HFF-Myc (cell line): ENCODE results near the gene C1orf50.
A peak's percentile ranks its signal among the peaks of the same experiment; 100 is the strongest.
"Not testable (repeated sequence)": the region's sequence is repeated elsewhere in the genome, so short reads cannot be mapped to it uniquely, and the experiment has no call there.

ENCODE experiments used
- DNase-seq: peaks from one replicate; pipeline ENCODE4 v3.0.0-alpha.2; 2011; ENCODE audit warnings: low read depth; ENCODE audit errors: extremely low read depth
- H3K4me3 ChIP-seq: replicated peaks from 2 replicates; pipeline ENCODE4 v1.5.1; 2011; ENCODE audit warnings: low read depth, mild to moderate bottlenecking, control low read depth, low read length
- TF ChIP-seq, protein P1 (sequence below): IDR thresholded peaks from 2 replicates; pipeline ENCODE4 v1.5.1; 2012; ENCODE audit warnings: mild to moderate bottlenecking, low read depth, low read length, control low read depth; ENCODE audit errors: missing control alignments

C1orf50 gene

DNA sequence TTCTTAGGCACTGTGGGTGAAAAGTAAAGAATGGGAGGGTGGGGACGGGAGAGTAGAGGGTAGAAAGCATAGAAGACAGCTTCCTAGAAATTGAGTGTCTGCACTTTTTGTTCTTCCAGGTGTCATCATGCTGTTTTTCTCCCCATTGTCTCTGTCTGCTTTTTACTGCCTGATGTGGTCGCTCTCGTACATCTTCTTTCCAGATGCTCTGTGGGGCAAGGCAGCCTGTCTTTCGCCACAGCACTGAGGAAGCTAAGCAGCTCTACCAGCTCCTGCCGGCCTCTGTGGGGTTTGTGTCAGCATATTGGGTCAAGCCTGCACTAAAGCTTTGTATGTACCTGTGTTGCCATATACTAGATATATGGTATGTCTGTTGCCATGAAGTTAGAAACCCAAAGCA, 30.9 kb downstream of the C1orf50 start:
- TF ChIP-seq, protein P1, sequence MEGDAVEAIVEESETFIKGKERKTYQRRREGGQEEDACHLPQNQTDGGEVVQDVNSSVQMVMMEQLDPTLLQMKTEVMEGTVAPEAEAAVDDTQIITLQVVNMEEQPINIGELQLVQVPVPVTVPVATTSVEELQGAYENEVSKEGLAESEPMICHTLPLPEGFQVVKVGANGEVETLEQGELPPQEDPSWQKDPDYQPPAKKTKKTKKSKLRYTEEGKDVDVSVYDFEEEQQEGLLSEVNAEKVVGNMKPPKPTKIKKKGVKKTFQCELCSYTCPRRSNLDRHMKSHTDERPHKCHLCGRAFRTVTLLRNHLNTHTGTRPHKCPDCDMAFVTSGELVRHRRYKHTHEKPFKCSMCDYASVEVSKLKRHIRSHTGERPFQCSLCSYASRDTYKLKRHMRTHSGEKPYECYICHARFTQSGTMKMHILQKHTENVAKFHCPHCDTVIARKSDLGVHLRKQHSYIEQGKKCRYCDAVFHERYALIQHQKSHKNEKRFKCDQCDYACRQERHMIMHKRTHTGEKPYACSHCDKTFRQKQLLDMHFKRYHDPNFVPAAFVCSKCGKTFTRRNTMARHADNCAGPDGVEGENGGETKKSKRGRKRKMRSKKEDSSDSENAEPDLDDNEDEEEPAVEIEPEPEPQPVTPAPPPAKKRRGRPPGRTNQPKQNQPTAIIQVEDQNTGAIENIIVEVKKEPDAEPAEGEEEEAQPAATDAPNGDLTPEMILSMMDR, result no peak
- no peak for DNase-seq
- H3K4me3 ChIP-seq, result no peak overlapping the region

DNA sequence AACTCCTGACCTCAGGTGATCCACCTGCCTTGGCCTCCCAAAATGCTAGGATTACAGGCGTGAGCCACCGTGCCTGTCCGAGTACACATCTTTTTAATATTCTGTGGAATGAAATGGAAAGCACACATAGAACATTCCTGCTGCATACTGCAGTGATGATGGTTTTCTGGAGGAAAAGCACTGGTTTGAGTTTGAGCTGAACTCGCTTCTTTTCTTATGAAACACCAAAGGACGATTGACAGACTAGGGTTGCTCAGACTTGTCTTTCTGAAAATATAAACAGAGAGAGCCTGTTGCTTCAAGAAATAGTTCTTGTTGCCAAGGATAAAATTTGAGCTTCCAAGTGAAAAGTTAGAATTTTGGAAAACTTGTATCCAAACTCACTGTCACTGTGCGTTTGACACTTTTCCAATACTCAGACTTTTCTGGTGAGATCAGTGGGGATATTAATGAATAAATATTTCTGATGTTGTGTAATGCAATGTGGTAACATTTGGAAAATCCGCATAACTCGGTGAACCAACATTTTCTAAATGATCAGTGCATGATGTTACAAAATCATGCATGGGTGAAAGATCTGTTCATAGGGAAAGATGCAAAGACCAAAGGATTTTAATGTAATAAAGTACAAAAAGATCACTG, 34.9 kb downstream of the C1orf50 start:
- no peak overlapping the region for H3K4me3 ChIP-seq
- TF ChIP-seq, protein P1, result no peak
- DNase-seq, result no peak

DNA sequence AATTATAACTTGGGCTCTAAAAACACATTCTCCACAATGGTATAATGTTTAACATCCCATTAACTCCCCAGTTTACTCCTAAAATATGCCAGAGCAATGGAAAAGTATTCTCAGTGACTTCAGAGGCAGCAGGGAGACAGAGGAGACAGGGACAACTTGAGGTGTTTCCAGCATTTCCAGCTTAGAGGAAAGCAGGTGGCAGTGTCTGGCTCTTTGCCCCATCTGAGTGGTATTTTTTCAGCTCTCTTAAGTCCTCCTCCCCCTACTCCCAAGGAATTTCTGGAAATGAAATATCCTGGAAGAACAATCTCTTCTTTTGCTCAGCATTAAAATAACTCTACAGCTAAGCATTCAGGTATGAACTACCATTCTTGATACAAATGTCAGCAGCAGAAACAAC, 39.1 kb downstream of the C1orf50 start:
- DNase-seq, result no peak
- TF ChIP-seq, protein P1, result no peak
- no peak overlapping the region for H3K4me3 ChIP-seq

DNA sequence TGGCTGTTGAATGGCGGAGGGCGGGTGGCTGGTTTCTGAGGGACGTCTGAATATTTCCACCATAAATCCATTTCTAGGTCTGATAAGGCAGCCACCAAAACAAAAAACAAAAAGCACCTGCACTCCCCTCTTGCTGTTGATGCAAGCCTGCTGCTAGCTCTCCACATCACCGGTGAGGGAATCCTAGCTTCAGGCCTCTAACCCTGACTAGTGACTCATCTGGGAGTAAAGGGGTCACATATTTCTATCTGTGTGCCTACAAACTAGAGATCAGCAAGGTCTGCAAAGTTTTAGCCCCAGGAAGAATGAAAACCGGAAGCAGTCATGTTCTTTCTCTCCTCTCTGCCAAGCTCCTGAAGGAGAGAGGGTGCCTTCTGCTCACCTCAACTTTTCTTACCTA, 39.5 kb downstream of the C1orf50 start:
- H3K4me3 ChIP-seq, result no peak overlapping the region
- TF ChIP-seq, protein P1, result no peak
- DNase-seq, result no peak

DNA sequence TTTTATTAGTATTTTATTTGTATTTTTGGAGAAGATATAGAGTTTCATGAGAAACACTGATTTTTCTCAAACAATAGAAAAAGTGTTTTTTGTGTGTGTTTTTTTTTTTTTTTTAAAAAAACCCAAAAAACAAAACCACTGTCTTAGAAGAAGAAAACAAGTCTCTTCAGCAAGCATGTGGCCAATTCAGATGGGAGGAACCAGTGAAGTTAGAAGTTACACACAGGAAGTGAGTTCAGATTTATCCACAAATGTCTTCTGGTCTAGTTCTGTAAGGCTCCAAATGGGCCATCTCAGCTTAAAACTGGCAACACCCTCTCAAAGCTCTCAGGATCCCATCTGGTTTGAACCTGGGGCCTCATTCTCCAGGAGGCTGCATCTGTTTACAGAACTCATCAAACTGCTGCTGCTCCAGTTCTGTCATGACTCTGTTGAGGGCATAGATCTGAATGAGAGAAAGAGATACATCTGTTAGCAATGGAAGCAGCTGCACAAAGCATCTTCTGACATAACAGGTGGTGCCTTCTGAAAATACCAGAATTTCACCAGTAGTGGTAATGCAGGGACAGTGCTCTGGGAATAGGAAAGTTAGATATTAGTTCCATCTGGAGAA, 40.1 kb downstream of the C1orf50 start:
- TF ChIP-seq, protein P1, result no peak
- DNase-seq, result no peak
- H3K4me3 ChIP-seq, result no peak overlapping the region

DNA sequence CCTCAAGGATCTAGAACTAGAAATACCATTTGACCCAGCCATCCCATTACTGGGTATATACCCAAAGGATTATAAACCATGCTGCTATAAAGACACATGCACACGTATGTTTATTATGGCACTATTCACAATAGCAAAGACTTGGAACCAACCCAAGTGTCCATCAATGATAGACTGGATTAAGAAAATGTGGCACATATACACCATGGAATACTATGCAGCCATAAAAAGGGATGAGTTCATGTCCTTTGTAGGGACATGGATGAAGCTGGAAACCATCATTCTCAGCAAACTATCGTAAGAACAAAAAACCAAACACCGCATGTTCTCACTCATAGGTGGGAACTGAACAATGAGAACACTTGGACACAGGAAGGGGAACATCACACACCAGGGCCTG, 47.8 kb downstream of the C1orf50 start:
- not testable (repeated sequence) for DNase-seq, H3K4me3 ChIP-seq

DNA sequence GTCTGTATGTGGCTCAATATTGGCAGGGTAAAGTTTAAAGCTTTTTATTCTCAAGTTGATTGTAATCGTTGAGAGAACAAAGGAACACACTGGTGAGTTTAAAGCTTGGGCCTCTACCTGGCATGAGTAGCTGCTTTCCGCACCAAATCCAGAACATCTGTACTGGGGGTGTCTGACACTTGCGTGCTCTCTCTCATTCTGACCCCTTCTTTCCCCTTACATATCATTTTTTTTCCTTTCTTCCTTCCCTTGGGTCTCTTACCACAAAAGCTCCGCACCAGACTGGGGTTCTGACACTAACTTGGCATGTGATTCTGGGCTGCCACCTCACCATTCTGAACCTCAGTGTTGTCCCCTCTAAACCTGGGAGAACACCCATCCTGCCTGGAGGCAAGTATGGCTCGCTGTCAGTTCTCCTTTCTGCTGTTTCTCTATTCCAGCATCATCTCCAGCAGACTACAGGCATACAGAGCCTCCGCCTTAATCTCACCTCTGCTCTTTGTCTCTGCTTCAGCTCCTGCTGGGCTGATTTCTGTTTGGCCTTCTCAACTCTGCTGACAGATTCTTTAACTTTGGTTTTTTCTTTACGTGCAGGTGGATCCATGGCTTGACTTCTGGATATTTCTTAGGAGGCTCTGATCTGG, 49.0 kb downstream of the C1orf50 start:
- TF ChIP-seq, protein P1, result no peak
- no peak for DNase-seq

More for the DNA sequence above, 49.0 kb downstream of the C1orf50 start:
- H3K4me3 ChIP-seq, result peak overlapping the region; percentile 59
